Brain pericyte (primary cell): ENCODE measurements around the gene BNIP3.

Source experiments
- DNase-seq: peaks from one replicate; pipeline ENCODE4 v3.0.0-alpha.2; 2012; ENCODE audit warnings: low read depth, low spot score

Gene BNIP3, protein sequence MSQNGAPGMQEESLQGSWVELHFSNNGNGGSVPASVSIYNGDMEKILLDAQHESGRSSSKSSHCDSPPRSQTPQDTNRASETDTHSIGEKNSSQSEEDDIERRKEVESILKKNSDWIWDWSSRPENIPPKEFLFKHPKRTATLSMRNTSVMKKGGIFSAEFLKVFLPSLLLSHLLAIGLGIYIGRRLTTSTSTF

DNA sequence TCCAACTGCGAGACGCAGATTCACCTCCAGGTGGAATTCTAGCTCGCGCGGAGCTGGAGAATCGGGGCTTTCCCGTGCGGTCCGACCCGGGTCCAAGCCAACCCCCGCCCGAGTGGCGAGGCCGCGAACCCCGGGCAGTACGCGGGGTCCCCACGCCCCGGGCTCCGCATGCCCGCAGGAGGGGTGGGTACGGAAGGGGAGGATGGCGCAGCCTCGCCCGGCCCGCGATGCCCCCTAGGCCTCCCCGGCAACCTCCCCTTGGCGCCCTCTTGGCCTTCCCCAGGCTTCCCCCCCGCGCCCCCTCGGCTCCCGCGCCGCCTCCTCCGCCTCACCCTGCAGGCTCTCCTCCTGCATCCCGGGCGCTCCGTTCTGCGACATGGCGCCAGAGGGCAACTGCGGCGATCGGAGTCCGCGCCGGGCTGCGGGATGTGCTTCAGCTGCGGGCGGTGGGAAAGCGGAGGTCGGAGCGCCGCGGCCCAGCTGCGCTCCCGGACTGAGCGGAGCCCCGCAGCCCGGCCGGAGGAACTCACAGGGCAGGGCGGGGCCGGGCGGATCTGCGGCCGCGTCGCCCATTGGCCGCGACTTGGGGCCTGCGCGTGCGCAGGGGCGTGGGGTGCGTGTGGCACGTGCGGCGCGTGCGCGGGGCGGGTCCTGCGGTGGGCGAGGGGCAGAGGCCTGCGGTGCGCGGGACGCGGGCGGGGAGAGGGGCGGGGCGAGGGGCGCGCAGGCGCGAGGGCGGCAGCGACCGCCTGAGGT, at the start of gene BNIP3:
TSS of gene BNIP3 (minus strand) at position 495 of the 756 bp plus-strand sequence. CDS start at position 378, 117 bp downstream.
- peak; percentile 47 for DNase-seq

DNA sequence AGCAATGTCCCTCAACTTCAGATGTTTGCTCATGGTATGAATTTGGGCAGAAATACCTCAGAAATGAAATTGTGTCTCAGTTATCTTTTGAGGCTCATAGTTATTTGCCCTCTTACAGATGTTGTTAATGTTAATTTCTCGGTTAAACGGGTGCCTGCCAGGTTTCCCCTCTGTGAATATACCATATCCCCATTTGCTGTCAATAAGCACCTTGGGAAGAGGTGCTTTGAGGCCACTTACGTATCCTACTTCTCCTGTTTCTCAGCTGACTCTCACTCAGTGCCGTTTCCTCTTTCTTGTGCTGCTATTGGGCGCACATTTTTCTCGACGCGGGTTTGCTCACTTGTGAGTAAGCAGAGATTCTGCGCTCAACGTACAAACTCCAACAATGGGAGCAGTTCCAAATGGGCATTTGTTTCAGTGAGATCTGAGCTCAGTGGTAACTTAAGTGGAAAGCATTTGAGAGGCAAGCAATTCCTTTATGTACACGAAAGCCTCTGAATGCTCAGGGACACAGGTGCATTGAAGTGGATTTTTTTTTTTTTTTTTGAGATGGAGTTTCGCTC, 49.3 kb upstream of the BNIP3 start:
- no peak for DNase-seq

DNA sequence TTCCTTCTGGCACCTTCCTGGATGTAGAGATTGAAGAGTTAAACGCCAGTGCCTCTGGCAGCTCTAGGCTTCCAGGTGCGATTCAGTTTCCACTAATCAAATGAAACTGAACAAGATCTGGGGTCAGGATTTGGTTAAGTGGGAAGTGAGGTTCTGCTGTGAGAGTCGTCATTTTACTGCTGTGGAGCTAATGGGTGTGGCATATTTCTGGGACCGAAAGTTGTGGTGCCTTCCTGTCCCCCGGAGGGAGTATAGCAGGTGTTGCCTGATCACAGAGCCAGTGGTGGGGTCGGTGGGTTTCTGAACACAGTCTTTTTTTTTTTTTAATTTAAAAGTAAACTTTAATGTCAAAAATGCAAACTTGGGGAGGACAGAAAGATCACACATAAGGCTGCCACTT, 47.0 kb upstream of the BNIP3 start:
- no peak for DNase-seq

DNA sequence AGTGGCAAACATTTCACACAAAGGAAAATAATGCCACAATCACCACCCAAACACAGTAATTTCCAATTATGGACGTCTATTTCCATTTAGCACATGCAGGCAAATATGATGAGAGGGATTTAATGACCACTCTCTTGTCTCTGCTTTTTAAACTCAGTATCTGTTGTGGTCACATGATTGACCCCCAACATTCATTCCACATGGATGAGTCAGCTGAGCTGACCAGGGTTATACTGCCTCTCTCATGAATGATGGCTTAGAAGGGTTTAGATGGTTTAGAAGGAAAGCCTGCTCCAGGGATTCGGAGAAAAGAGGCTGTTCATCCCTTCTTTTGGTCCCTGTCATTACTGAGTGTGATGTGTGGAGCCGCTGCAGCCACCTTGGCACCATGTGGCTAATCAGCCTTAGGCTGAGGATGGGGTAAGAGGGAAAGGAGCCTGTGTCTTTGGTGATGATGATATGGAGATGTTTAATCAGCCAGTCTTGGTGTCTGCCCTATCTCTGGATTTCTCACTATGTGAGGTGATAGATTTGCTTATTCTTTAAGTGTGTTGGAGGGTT, 45.8 kb upstream of the BNIP3 start:
- DNase-seq: no peak

DNA sequence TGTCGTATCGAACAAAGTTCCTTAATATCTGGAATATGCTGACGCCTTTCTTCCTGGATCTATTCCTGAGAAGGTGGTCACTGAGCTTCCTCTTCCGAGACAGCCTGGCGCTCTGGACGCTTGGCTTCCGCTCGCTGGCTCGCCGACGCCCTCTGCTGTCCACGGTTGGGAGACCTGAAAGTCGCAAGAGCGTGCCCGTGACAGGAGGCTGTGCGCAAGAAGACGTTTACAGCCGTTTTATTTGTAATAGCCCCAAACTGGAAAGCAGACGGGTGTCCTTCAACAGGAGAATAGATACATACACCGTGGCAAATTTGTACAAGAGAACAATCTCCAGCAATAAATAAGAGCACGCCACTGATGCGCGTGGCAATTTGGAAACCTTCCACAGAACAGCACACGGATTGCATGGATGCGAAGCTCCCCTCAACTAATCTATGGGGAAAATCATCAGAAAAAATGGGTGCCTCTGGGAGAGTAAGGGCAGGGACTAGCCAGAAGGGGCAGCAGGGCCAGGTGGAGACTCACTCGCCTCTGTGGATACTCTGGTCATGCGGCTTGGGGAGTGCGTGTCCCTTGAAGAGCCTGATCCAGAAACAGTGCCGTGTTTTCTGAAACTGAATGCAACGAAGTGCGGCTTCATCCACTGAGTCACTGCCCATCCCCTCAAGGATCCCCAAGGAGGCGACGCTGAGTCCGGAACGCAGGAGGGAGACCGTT, 41.5 kb upstream of the BNIP3 start:
- DNase-seq: peak; percentile 36

DNA sequence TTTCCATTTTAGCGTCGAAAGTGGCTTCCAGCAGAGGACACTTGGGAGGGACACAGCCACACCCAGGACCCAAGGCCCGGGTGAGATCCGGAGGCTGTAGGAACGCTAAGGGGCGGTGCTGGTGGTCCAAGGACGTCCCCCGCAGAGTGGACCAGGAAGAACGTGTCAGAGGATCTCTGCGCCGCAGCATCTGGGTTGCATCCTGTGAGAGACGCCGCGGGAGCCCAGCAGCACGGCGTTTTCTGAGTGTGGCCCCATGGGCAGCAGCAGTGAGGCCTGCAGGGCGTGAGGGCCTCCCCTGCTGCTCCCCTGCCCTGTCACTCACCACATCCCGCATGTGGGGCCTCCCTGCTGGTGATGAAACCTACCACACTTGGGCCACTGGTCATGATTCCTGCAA, 40.5 kb upstream of the BNIP3 start:
- no peak for DNase-seq

DNA sequence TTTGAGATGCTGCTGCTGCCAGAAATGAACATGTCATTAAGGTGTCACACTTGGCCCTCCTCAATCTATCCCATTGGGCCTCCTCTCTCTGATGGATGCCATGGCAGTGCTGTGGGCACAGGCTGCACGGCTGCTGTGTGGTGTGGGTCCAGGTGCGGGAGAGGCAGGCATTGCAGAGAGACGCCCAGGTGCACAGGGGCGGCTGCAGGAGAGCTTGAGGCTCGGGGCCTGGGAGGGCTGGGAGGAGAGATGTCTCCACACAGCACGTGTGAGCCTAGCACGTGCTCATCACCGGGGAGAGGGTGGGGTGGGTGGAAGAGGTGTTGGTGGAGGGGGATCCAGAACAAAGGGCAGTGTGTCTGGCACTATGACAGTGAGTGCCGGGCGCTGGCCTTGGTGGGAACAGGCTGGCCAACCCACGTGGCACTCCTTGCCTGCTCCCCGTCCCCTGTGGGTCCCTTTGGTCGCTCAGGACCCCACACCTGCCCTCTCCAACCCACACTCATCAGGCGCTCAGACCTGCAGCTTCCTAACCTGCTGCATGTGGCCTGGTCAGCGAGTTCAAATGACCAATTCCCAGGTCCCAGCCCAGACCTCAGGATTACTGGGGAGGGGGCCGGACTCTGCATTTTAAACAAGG, 39.9 kb upstream of the BNIP3 start:
- DNase-seq: no peak

DNA sequence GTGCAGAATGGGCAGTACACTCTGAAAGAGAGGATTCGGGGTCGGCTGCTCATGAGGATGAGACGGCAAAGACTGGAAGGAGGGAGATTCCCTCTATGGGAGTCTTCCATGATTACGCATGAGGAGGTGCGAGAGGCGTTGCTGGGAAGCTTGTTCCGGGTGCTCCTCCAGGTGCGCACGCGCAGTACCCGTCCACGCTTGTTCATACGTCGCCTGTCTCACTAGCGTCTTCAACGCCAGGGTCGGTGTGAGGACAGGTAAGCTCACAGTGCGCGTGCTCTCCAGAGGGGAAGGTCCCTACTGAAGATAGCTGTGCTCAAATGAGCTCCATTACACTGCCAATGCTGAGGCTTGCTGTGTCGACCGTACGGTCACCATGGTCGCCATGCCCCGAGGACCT, 39.3 kb upstream of the BNIP3 start:
- DNase-seq: no peak

DNA sequence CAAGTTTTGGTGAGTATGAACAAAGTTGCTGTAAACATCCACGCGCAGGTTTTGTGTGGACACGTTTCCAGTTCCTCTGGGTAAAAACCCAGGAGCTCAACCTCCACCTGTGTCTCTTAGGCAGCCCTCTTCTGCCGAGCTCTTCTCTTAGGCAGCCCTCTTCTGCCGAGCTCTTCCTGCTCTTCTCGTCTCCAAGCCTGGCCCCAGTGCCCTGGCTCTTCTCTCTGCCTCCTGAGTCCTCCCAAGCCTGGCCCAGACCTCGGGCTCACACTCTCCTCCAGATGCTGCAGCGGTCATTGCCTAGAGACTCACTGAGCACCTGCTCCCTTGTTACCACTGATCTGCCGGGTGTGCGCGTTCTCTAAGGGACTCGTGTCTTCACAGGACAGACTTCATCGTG, 38.7 kb upstream of the BNIP3 start:
- DNase-seq: no peak

DNA sequence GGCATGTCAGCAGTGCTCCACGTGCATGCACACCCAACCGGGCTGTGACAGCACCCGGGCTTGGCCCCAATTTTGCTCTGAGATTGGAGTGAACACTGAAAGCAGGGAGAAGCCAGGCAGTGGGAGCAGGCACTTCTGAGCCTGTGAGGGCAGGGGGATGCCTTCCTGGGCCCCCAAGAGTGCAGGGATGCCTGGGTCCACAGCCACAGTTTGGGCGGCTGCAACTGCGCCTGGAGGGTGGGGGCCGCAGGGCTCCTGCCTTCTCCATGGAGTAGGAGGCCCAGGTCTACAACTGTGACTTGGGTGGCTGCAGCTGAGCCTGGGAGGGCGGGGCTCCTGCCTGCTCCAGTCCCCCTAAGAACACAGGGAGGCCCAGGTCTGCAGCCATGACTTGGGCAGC, 37.6 kb upstream of the BNIP3 start:
- DNase-seq: no peak

DNA sequence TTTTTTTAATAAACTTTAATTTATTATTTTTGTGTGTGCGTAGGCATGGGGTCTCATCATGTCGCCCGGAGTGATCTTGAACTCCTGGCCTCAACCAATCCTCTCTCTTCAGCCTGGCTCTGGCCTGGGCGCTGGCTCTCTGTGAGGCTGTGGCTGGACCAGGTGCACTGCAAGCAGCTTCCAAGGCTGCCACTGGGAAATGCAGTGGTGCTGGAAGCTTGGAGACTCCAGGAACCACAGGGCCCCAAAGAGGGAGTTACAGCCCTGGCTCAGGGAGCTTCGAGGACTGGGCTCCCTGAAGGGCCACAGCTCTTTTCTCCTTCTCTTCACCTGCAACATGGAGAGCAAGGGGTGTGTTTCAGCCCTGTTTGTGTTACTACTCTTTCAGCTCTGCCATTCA, 36.7 kb upstream of the BNIP3 start:
- DNase-seq: no peak

DNA sequence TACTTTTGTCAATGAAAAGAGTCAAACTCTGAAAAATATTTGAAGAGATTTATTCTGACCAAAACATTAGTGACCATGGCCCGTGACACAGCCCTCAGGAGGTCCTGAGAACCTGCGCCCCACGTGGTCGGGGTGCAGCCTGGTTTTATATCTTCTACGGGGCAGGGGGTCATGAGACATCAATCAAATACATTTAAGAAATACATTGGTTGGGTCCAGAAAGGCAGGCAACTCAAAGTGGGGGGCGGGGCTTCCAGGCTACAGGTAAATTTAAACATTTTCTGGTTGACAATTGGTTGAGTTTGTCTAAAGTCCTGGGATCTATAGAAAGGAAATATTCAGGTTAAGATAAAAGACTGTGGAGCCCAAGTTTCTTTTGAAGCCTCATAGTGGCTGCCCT, 34.8 kb upstream of the BNIP3 start:
- no peak for DNase-seq

DNA sequence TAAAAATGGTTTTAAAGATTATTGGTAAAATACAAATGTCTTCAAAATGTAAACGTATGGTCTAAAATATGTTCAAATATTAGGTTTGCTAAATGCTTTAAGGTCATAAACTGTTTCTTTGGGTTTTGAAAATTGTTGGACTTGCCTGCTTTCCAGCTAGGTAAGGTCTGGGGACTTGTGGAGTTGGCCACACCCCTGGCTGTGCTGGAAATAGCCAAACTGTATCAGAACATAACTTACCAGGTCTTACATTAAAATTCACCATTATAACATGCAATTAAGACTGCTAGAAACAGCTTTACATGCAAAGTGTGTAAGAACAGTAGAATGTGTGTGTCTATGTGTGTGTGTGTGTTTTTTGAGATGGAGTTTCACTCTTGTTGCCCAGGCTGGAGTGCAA, 29.7 kb upstream of the BNIP3 start:
- DNase-seq: no peak

DNA sequence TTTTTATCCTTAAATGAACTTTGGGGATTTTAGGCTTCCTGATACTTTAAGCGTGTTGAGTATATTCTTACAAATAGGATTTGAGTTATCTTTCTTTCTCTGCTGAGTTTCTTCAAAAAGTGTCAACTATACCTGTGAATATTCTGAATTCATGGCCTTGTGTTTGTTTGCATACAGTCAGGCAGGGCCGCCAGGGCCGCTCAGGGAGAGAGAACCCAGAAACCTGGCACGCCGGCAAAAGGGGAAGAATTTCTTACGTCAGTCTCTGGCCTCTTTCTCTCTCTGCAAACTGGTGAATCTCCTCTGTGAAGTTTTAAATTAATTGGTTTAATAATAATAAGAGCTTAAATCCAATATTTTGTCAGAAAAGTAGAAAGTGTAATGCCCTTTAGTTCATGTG, 29.3 kb upstream of the BNIP3 start:
- no peak for DNase-seq

DNA sequence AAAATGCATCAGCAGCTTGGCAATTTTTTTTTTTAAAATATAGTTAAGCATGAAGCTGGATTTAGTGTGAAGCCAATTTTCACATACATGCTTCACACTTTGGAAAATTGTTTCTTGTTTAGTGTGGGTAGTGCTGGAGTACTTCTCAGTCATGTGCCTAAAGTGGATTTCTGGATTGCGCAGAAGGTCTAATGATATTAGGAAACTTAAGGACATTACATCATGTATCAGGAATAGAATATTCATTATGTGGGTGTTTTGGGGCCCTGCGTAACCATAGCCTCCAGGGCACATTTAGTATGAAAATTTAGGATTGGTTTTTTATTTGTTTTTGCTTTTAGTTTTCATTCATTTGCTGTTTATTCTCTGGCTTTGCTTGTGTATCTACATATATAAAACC, 28.8 kb upstream of the BNIP3 start:
- no peak for DNase-seq

DNA sequence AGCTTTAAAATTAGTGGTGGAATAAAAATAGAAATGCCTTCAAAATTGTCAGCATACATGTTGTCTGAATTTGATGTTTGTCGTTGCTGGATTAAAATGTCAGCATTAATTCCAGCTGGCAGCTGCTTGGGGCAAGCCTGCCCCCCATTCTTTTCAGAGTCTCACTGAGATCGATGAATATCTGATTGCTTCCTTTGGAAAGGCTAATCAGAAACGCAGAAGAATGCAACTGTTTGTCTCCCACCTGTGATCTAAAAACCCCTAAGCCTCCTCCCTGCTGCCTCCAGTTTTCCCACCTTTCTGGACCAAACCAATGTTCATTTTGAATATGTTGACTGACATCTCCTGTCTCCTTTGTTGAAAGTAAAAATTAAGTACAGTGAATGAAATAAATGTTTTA, 27.9 kb upstream of the BNIP3 start:
- DNase-seq: no peak

DNA sequence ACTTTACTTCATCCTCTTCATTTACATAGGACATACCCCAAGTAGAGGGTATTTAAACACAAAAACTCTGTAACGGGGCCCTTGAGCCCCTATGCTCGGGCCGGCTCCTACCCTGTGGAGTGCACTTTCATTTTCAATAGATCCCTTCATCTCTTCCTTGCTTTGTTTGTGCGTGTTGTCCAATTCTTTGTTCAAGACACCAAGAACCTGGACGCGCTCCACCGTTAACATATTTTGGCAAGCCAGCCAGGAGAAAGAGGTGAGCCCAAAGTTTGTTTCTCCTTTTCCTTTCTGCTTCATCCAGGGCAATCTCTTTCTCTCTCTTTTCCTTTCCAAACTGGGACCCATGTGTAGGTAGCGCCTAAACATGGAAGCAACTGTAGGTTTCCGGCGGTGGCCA, 26.0 kb upstream of the BNIP3 start:
- no peak for DNase-seq

DNA sequence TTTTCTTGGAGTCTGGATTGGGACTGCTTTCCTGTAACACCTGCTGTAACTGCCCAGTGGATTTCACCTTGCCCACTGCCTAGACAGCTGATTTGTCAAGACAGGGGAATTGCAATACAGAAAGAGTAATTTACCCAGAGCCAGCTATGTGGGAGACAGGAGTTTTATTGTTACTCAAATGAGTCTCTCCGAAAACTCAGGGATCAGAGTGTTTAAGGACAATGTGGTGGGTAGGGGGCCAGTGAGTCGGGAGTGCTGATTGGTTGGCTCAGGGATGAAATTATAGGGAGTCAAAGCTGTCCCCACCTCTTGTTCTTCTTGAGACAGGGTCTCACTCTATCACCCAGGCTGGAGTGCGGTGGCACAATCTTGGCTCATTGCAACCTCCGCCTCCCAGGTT, 25.2 kb upstream of the BNIP3 start:
- no peak for DNase-seq

DNA sequence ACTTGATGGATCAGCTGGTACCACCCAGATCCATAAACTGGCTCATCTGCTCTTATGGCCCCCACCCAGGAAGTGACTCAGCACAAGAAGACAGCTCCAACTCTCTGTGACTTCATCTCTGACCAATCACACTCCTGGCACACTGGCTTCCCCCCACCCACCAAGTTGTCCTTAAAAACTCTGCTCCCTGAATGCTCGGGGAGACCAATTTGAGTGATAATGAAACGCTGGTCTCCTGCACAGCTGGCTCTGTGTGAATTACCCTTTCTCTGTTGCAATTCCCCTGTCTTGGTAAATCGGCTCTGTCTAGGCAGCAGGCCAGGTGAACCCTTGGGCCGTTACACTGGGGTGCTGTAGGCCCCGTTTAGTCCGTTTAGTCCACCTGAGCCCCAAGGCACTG, 23.4 kb upstream of the BNIP3 start:
- DNase-seq: no peak

DNA sequence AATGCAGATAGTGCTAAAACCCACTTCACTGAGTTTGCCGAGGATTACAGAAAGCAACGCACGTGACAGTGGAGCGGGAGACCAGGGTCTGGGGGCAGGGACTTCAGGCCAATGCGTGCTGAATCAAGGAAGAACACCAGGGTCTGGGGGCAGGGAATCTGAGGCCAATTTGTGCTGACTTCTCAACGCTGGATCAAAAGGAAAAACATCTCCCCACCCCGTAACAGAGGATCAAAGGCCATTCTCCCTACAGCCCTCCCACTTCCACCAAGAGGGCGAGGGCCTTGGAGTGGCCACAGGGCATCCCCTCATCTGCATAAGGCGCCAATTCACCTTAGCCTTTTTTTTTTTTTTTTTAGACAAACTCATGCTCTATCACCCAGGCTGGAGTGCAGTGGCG, 22.3 kb upstream of the BNIP3 start:
- DNase-seq: no peak

DNA sequence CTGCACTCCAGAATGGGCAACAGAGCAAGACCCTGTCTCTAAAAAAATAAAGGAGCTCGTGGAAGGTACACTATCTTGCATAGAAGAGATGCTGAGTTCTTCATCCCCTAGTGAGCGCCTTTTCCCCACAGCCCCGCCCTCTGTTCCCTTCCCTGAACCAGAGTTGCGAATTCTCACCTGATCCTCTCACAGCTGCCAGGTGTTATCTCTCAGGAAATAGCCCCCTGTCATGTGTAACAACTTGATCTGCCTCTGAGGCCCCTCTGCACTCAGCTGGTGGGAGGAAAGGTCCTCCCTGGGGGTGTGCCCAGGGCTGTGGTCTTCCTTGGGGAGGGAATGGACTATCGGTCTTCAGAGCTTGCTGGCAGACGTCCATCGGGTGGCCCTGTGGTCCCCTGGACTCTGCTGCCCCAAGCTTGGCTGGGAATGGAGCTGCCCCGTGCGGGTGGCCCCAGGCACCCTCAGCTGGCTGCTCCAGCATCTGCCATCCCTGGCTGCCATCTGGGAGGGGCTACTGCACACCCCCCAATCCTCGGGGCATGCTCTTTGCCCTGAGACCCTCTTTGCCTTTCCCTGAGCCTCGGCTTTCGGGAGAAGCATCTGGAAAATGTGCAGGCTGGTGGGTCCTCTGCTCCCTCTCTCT, 21.7 kb upstream of the BNIP3 start:
- DNase-seq: no peak
